Gastrocnemius medialis (tissue), 4 donors: ENCODE measurements around the gene ZNF638.

ENCODE experiments used
- CTCF ChIP-seq, 5 experiments: fragments of 450-650 bp in 3 of 5; fragments of 200-600 bp in 2 of 5; sonication (generic) in 2 of 5; IDR thresholded peaks in 4 of 5; conservative IDR thresholded peaks in 1 of 5; 1 replicate in 4 of 5; 2 replicates in 1 of 5; pipeline ENCODE4 v1.5.1; 2016 to 2019; ENCODE audit warnings: antibody characterized with exemption in 5 of 5, mild to moderate bottlenecking in 3 of 5, moderate library complexity in 3 of 5
- POLR2A ChIP-seq, 2 donors: fragments of 450-650 bp; IDR thresholded peaks; one replicate each; pipeline ENCODE4 v1.6.1; 2017; ENCODE audit warnings: antibody characterized with exemption in 2 of 2, mild to moderate bottlenecking in 2 of 2, moderate library complexity in 2 of 2

- TF ChIP-seq POLR2A (IDR thresholded peaks at IDR 0.05) (no peak), CTCF (IDR thresholded peaks at IDR 0.05 in 4 of 5, conservative IDR thresholded peaks at IDR 0.05 in 1 of 5) (no peak)
These were observed 27.5 kb downstream of the ZNF638 start for GRCh38 chr2:71358931-71359671.
